NCI-H1105 (cell line): ENCODE data around the gene MTHFR.

Source experiments
- DNase-seq: peaks from one replicate; lab custom pipeline; 2025; lab: John Stamatoyannopoulos, UW

The MTHFR gene

DNA sequence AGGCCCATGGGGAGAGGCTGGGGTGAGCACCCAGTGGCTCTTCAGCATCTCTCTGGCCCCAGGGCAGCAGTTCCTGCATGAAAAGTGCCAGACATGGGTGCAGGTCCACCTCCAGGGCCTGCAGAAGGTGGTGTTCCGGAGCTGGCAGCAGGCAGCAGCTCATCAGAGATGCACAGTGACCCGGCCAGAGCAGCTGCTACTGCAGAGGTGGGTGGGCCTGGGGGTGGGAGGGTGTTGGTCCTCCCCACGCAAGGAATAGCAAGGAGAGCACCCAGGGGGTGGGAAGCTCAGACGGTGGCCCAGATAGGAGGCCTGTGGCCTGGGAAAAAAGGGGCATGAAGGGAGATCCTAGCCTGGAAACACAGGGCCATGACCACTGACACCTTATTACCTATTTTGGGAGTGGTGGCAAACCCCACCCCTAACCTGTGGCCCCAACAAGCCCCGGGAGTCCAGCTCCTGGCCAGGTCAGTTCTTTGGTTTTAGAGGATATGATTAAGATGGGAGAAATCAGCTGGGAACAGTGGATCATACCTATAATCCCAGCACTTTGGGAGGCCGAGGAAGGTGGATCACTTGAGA is 23.5 kb downstream of the MTHFR start:
- DNase-seq, result no peak

DNA sequence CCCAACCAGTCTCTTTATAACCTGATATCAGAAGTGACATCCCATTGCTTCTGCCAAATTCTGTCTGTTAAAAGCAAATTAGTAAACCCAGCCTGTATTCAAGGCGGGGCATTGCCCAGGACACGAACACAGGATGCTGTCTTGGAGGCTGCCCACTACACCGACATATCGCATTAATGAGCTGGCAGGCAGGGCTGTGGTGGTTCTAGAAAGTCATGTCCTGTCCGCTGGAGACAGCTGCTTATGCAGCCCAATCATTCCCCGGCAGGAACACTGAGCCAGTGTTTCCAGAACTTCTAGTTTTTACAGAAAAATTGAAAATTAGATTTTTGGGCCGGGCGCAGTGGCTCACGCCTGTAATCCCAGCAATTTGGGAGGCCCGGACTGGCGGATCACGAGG is 24.5 kb downstream of the MTHFR start:
- no peak for DNase-seq

- no peak for DNase-seq
Observed at GRCh38 chr1:11780380-11781147, 25.2 kb downstream of the MTHFR start.

DNA sequence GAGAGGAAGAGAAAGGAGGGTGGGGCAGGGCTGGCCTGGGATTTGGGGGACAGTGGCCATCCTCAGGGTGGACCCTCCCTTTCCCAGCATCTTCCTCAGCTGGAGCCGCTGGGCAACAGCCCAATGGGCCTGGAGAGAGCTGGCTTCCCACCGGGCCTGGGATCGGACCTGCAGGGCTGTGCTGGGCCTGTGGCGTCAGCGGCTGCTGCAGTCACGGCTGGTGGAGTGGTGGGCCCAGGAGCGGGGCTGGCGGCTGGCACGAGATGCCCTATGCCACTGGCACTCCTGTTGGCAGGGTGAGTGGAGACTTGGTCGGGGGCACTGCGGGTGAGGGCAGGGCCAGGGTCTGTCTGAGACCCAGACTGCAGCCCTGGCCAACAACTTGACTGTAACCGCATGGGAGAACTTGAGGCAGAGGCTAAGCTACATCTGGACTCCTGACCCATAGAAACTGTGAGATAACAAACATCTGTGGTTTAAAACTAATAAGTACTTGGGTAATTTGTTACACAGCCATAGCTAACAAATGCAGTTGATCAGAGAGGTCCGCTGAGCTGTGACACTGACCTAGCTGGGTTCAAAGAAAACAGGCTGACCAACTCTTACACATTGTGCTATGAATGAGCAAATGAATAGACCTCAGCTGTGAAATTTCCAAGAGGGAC is 25.9 kb downstream of the MTHFR start:
- DNase-seq, result no peak

- no peak for DNase-seq
Observed at GRCh38 chr1:11778844-11779623, 26.7 kb downstream of the MTHFR start.

GRCh38 chr1:11778336-11778735 is 27.4 kb downstream of the MTHFR start:
- no peak for DNase-seq

- no peak for DNase-seq
Observed at GRCh38 chr1:11777658-11778322, 28.0 kb downstream of the MTHFR start.

DNA sequence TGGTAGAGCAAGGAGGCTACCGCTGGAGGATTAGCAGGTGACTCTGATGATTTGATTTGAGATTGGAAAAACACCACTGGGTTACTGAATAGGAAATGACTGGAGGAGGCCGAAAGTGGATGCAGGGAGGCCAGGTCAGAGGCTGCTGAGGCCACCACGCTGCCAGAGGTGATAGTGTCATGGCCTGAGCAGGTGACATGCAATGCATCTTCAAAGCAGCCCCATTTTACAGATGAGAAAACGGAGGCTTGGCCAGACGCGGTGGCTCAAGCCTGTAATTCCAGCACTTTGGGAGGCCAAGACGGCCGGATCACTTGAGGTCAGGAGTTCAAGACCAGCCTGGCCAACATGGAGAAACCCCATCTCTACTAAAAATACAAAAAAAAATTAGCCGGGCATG is 31.0 kb downstream of the MTHFR start:
- DNase-seq, result no peak

DNA sequence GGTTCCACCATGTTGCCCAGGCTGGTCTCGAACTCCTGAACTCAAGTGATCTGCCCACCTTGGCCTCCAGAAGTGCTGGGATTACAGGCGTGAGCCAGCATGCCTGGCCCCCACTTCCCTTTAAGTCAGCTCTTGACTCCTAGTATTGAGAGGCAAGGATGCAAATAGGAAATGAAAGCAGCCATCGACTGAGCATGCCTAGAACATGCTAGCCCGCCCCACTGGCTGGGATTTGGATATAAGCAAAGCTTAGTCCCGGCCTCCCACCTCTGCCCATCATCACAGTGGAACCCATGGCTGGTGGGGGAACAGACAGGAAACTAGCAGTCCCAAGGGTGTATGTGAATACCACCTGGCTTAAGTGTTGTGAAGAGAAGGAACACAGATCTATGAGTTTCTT is 33.3 kb downstream of the MTHFR start:
- no peak for DNase-seq

DNA sequence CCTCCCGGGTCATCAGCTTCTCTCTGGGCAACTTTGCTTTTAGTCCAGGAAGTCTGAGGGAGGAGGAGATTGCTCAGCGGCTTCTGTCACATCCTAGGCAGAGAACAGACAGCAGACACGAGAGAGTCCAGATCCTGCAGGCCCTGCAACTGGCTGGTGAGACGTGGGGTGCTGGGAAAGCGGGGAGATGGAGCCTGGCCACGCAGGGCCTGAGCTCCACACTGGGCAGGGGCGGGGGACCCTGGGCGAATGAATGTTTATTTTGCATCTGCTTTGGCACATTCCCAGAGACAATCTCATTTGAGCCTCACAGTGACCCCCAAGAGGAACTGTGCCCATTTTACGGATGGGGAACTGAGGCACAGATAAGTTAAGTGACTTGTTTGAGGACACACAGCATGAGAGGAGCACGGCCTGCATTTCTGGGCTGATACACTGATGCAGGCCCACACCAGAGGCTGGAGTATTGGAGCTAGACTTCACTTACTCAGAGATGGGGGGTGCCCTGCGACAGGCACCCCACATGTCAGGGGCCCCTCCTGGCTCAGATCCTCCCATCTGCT is 34.2 kb downstream of the MTHFR start:
- no peak for DNase-seq

- no peak for DNase-seq
Observed at GRCh38 chr1:11770011-11770410, 35.8 kb downstream of the MTHFR start.

GRCh38 chr1:11769274-11769673 is 36.5 kb downstream of the MTHFR start:
- DNase-seq, result no peak

GRCh38 chr1:11768821-11769220 is 36.9 kb downstream of the MTHFR start:
- no peak for DNase-seq

GRCh38 chr1:11767922-11768704 is 37.7 kb downstream of the MTHFR start:
- no peak for DNase-seq

DNA sequence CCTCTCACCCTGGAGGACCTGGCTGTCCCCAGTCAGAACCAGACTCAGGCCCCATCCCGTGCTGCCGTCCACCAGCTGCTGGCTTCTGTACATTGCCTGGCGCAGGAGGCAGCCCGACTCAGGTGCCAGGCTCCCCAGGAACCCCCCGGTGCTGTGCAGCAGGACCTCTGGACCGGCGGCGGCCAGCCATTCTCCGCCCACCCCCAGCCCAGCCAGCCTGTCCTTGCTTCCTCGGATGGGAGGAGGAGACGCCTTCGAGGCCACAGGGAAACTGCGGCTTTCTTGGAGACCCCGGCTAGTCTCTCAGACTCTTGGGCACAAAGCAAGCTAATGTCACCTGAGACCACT is 39.4 kb downstream of the MTHFR start:
- no peak for DNase-seq

DNA sequence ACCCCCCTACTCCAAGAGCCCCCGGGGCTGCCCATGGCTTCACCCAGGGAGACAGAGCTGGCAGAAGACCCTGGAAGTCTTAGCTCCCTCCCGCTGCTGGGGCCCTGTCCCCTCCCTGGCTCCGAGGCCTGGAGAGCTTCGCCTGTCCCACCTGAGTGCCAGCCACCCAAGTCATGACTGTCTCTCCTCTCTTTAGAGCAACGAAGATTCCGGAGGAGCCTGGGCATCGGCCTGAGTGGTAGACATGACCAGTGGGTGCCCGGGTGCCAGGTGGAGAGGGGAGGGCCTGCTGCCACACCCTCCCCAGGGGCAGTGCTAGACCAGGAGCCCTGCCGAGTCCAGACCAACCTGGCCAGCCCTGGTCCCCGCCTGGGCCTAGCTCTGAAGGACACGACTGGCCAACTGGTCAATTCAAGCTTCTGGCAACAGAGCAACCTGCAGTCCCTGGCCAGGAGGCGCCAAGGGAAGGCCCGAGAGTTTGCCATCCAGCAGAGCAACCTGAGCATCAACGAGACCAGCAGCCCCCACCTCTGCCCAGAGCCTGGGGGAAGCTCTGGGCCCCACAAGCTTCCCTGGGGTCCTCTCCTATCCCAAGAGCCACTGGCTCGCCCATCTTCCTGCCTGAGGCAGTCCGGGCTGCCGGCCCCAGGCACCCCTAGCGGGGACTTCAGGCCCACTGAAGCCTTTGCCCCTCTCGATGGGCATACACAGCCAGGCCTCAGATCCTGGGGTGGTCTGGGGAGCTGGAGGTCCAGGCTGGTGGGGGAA is 39.9 kb downstream of the MTHFR start:
- no peak for DNase-seq

DNA sequence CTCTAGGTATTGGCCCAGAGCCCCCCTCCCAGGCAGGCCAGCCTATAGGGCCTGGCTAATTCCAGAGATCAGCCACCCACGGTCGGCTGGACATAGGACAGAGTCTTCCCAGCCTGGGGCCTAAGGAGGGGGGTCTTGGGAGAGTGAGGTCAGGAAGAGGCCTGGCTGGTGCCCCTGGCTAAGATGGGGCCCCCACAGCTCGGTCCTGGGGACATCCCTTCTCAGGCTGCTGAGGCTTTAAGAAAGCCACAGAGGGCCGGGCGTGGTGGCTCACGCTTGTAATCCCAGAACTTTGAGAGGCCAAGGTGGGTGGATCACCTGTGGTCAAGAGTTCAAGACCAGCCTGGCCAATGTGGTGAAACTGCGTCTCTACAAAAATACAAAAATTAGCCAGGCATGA is 41.2 kb downstream of the MTHFR start:
- no peak for DNase-seq

GRCh38 chr1:11764115-11764514 is 41.6 kb downstream of the MTHFR start:
- DNase-seq, result no peak

DNA sequence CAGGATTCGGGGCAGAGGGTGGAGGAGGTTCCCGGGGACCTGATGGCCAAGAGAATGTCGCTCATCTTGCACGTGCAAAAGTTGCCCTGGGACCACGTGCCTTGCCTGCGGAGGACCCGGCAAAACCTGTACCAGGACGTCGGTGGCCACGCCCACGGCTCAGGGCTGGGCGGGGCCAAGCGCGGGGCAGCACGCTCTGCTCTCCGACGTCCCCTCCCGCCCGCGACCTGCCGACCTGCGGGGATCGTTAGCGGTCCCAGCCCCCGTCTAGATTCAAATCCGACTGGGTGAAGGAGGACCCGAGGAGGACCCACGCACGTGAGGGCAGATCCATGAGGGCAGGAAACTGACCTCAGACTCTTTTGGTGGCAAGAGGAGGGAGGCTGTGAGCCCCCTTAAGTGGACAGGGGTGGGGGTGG is 43.8 kb downstream of the MTHFR start, which contains the start of gene C1orf167:
TSS of gene C1orf167 (plus strand) at position 206 of the 419 bp plus-strand sequence. CDS start 2,208 bp downstream, outside the sequence.
- DNase-seq, result no peak

DNA sequence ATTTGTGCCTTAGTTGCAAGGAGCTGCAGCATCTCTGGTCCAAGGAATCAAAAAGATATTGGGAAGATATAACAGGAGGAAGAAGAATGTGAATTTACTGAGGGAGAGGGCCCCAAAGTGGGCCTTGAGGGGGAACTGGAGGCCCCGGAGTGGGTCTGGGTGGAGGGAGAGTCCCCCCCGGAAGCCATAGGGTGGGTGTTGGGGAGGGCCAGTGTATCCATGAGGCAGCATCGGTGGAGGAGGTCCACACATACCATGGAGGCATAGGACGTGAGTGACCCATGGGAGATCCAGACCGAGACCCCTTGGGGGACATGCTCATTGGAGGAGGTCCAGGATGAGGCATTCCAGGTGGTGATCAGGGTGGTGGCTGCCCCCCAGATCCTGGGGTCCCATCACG is 44.5 kb downstream of the MTHFR start:
- DNase-seq, result no peak
